Measurements from ENCODE around the gene SULT4A1.
A peak's percentile ranks its signal among the peaks of the same experiment; 100 is the strongest.

Gene SULT4A1

GRCh38 chr22:43827003-43827735 lies 35.1 kb downstream of the SULT4A1 start:
- peak overlapping the region; percentile 30 for H3K4me3 ChIP-seq (ENCODE audit: low read depth, low read length)
- peaks cover 22% of the 10 kb centered on the region for H3K4me1 ChIP-seq (ENCODE audit: control insufficient read depth, insufficient read depth, low read length, unreplicated experiment)
- H3K79me2 ChIP-seq (ENCODE audit: control insufficient read depth, insufficient read depth, low read length, unreplicated experiment): no peaks in the 10 kb centered on the region
- peak overlapping the region; percentile 44; the same call in 1 of the 2 replicates for H3K27ac ChIP-seq (ENCODE audit: low read depth, low read length)
- no peak overlapping the region for H2AFZ ChIP-seq (ENCODE audit: low read length, unreplicated experiment)
- no peaks in the 10 kb centered on the region for H3K36me3 ChIP-seq (ENCODE audit: insufficient read depth, low read length)
- H3K27me3 ChIP-seq (ENCODE audit: insufficient read depth, low read length): no peaks in the 10 kb centered on the region

- peaks cover 22% of the 10 kb centered on the region for H3K4me1 ChIP-seq (ENCODE audit: control insufficient read depth, insufficient read depth, low read length, unreplicated experiment)
- no peaks in the 10 kb centered on the region for H3K36me3 ChIP-seq (ENCODE audit: insufficient read depth, low read length)
- H3K27me3 ChIP-seq (ENCODE audit: insufficient read depth, low read length): no peaks in the 10 kb centered on the region
- H3K79me2 ChIP-seq (ENCODE audit: control insufficient read depth, insufficient read depth, low read length, unreplicated experiment): no peaks in the 10 kb centered on the region
- H3K27ac ChIP-seq (ENCODE audit: low read depth, low read length): peak overlapping the region; percentile 44; the same call in 1 of the 2 replicates
- H3K4me3 ChIP-seq (ENCODE audit: low read depth, low read length): peak overlapping the region; percentile 30
- no peak overlapping the region for H2AFZ ChIP-seq (ENCODE audit: low read length, unreplicated experiment)
Observed at GRCh38 chr22:43826142-43827002, 35.9 kb downstream of the SULT4A1 start.

- peaks cover 22% of the 10 kb centered on the region for H3K4me1 ChIP-seq (ENCODE audit: control insufficient read depth, insufficient read depth, low read length, unreplicated experiment)
- no peak overlapping the region for H3K4me3 ChIP-seq (ENCODE audit: low read depth, low read length)
- H3K79me2 ChIP-seq (ENCODE audit: control insufficient read depth, insufficient read depth, low read length, unreplicated experiment): no peaks in the 10 kb centered on the region
- H2AFZ ChIP-seq (ENCODE audit: low read length, unreplicated experiment): no peak overlapping the region
- H3K27me3 ChIP-seq (ENCODE audit: insufficient read depth, low read length): no peaks in the 10 kb centered on the region
- H3K27ac ChIP-seq (ENCODE audit: low read depth, low read length): no peak overlapping the region
- no peaks in the 10 kb centered on the region for H3K36me3 ChIP-seq (ENCODE audit: insufficient read depth, low read length)
Observed at GRCh38 chr22:43825651-43826050, 36.7 kb downstream of the SULT4A1 start.

GRCh38 chr22:43824724-43825420 lies 37.4 kb downstream of the SULT4A1 start:
- Histone ChIP-seq H2AFZ (ENCODE audit: low read length, unreplicated experiment) (no peak overlapping the region), H3K36me3 (ENCODE audit: insufficient read depth, low read length) (no peaks in the 10 kb centered on the region), H3K4me3 (ENCODE audit: low read depth, low read length) (no peak overlapping the region), H3K79me2 (ENCODE audit: control insufficient read depth, insufficient read depth, low read length, unreplicated experiment) (no peaks in the 10 kb centered on the region), H3K27ac (ENCODE audit: low read depth, low read length) (no peak overlapping the region), H3K4me1 (ENCODE audit: control insufficient read depth, insufficient read depth, low read length, unreplicated experiment) (peaks cover 19% of the 10 kb centered on the region), H3K27me3 (ENCODE audit: insufficient read depth, low read length) (no peaks in the 10 kb centered on the region)

- H3K4me1 ChIP-seq (ENCODE audit: control insufficient read depth, insufficient read depth, low read length, unreplicated experiment): peaks cover 12% of the 10 kb centered on the region
- no peaks in the 10 kb centered on the region for H3K27me3 ChIP-seq (ENCODE audit: insufficient read depth, low read length)
- H3K4me3 ChIP-seq (ENCODE audit: low read depth, low read length): no peak overlapping the region
- no peaks in the 10 kb centered on the region for H3K79me2 ChIP-seq (ENCODE audit: control insufficient read depth, insufficient read depth, low read length, unreplicated experiment)
- no peak overlapping the region for H3K27ac ChIP-seq (ENCODE audit: low read depth, low read length)
- H2AFZ ChIP-seq (ENCODE audit: low read length, unreplicated experiment): no peak overlapping the region
- H3K36me3 ChIP-seq (ENCODE audit: insufficient read depth, low read length): no peaks in the 10 kb centered on the region
Observed at GRCh38 chr22:43823911-43824665, 38.2 kb downstream of the SULT4A1 start.

- Histone ChIP-seq H3K79me2 (ENCODE audit: control insufficient read depth, insufficient read depth, low read length, unreplicated experiment) (no peaks in the 10 kb centered on the region), H3K4me3 (ENCODE audit: low read depth, low read length) (no peak overlapping the region), H3K36me3 (ENCODE audit: insufficient read depth, low read length) (no peaks in the 10 kb centered on the region), H3K27me3 (ENCODE audit: insufficient read depth, low read length) (no peaks in the 10 kb centered on the region), H3K4me1 (ENCODE audit: control insufficient read depth, insufficient read depth, low read length, unreplicated experiment) (peaks cover 6% of the 10 kb centered on the region), H3K27ac (ENCODE audit: low read depth, low read length) (no peak overlapping the region), H2AFZ (ENCODE audit: low read length, unreplicated experiment) (no peak overlapping the region)
Observed at GRCh38 chr22:43823353-43823908, 38.9 kb downstream of the SULT4A1 start.

GRCh38 chr22:43821606-43822425 lies 40.5 kb downstream of the SULT4A1 start:
- H2AFZ ChIP-seq (ENCODE audit: low read length, unreplicated experiment): no peak overlapping the region
- H3K4me3 ChIP-seq (ENCODE audit: low read depth, low read length): no peak overlapping the region
- no peaks in the 10 kb centered on the region for H3K36me3 ChIP-seq (ENCODE audit: insufficient read depth, low read length)
- no peaks in the 10 kb centered on the region for H3K4me1 ChIP-seq (ENCODE audit: control insufficient read depth, insufficient read depth, low read length, unreplicated experiment)
- no peaks in the 10 kb centered on the region for H3K79me2 ChIP-seq (ENCODE audit: control insufficient read depth, insufficient read depth, low read length, unreplicated experiment)
- no peak overlapping the region for H3K27ac ChIP-seq (ENCODE audit: low read depth, low read length)
- H3K27me3 ChIP-seq (ENCODE audit: insufficient read depth, low read length): no peaks in the 10 kb centered on the region

GRCh38 chr22:43820651-43821305 lies 41.5 kb downstream of the SULT4A1 start:
- no peak overlapping the region for H3K4me3 ChIP-seq (ENCODE audit: low read depth, low read length)
- no peak overlapping the region for H3K27ac ChIP-seq (ENCODE audit: low read depth, low read length)
- no peaks in the 10 kb centered on the region for H3K79me2 ChIP-seq (ENCODE audit: control insufficient read depth, insufficient read depth, low read length, unreplicated experiment)
- H3K27me3 ChIP-seq (ENCODE audit: insufficient read depth, low read length): no peaks in the 10 kb centered on the region
- no peaks in the 10 kb centered on the region for H3K36me3 ChIP-seq (ENCODE audit: insufficient read depth, low read length)
- H2AFZ ChIP-seq (ENCODE audit: low read length, unreplicated experiment): no peak overlapping the region
- no peaks in the 10 kb centered on the region for H3K4me1 ChIP-seq (ENCODE audit: control insufficient read depth, insufficient read depth, low read length, unreplicated experiment)

GRCh38 chr22:43819931-43820640 lies 42.2 kb downstream of the SULT4A1 start:
- Histone ChIP-seq H2AFZ (ENCODE audit: low read length, unreplicated experiment) (no peak overlapping the region), H3K27me3 (ENCODE audit: insufficient read depth, low read length) (no peaks in the 10 kb centered on the region), H3K4me1 (ENCODE audit: control insufficient read depth, insufficient read depth, low read length, unreplicated experiment) (no peaks in the 10 kb centered on the region), H3K36me3 (ENCODE audit: insufficient read depth, low read length) (no peaks in the 10 kb centered on the region), H3K4me3 (ENCODE audit: low read depth, low read length) (no peak overlapping the region), H3K79me2 (ENCODE audit: control insufficient read depth, insufficient read depth, low read length, unreplicated experiment) (no peaks in the 10 kb centered on the region), H3K27ac (ENCODE audit: low read depth, low read length) (no peak overlapping the region)

Measured in ACC112 (cell line).